ENCODE data around the gene SEMA5A.

DNA sequence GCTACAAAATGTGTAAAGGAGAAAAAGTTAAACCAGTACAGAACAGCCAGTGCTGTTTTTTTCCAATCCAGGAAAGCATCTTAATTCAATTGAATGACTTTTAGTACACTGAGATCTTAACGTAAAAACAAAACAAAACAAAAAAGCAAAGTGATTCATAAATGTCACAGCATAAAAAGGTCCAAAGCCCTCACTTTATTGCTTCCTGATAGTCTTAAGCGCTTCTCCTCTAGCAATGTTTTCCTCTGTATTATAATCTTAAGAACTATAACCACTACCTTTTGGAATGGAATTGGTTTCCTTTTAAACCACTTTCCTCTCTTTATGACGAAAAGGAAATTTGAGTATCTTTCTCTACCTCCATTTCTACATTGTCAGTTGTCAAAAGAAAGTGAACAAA, 91.4 kb downstream of the SEMA5A start:
- TF ChIP-seq, protein P1, sequence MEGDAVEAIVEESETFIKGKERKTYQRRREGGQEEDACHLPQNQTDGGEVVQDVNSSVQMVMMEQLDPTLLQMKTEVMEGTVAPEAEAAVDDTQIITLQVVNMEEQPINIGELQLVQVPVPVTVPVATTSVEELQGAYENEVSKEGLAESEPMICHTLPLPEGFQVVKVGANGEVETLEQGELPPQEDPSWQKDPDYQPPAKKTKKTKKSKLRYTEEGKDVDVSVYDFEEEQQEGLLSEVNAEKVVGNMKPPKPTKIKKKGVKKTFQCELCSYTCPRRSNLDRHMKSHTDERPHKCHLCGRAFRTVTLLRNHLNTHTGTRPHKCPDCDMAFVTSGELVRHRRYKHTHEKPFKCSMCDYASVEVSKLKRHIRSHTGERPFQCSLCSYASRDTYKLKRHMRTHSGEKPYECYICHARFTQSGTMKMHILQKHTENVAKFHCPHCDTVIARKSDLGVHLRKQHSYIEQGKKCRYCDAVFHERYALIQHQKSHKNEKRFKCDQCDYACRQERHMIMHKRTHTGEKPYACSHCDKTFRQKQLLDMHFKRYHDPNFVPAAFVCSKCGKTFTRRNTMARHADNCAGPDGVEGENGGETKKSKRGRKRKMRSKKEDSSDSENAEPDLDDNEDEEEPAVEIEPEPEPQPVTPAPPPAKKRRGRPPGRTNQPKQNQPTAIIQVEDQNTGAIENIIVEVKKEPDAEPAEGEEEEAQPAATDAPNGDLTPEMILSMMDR (IDR thresholded peaks at IDR 0.05): no peak
- TF ChIP-seq POLR2A (IDR thresholded peaks at IDR 0.05): no peak

All from lower leg skin (tissue), 3 donors.